ENCODE data around the gene OR5AC2. TPM values are rescaled to one million over a fixed set of nuclear protein-coding genes. Genes with fewer than 3 reads are reported as not detected.

The OR5AC2 gene
- total and polyA plus RNA-seq, 2 of the 13 experiments (the other 11 are each of a cell fraction or from before 2014, with no cell fraction given), result not detected

DNA sequence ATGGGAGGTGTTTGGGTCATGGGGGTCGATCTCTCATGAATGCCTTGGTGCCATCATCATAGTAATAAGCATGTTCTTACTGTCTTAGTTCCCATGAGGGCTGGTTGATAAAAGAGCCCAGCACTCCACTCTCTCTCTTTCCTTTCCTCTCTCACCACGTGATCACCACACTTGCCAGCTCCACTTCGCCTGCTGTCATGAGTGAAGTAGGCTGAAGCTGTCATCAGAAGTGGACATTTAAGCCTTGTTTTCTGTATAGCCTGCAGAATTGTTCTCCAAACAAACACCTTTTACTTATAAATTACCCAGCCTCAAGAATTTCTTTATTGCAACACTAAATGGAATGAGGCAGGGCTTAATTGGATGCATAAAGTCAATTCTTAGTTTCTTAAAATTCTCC is 49.7 kb downstream of the OR5AC2 start:
- no peaks in the 10 kb centered on the region for H3K9me3 ChIP-seq (ENCODE audit: low read length)
- DNase-seq (ENCODE audit: low spot score) (no peak), FAIRE-seq (no peak), ATAC-seq (no peak)
- CTCF ChIA-PET (ENCODE audit: low intra/inter-chr PET ratio, low total read pairs), result no interaction called here
- no peaks in the 10 kb centered on the region for H4K20me1 ChIP-seq (ENCODE audit: insufficient read depth, low read length)
- in situ Hi-C loops (cut with HindIII; ENCODE audit: extremely low pct_ligation_motif_present, low pct_unique_long_range_greater_than_20kb), result no loop called here
- no peak overlapping the region for H3K4me2 ChIP-seq (ENCODE audit: low read depth, low read length)
- no TSS peak for BruUV-seq (replicated peaks)
- no peak overlapping the region for H3K4me3 ChIP-seq (replicated peaks in 1 of 3; ENCODE audit: insufficient read depth in 1 of 3, low read depth in 2 of 3, low read length in 3 of 3)
- no peak overlapping the region for H3K9ac ChIP-seq (ENCODE audit: insufficient read depth, low read depth, low read length)
- no peaks in the 10 kb centered on the region for H3K4me1 ChIP-seq (ENCODE audit: insufficient read depth, low read length)
- no peaks in the 10 kb centered on the region for H3K27me3 ChIP-seq (ENCODE audit: control insufficient read depth in 1 of 2, insufficient read depth in 2 of 2, low read length in 2 of 2)
- intact Hi-C loops (cut with micrococcal nuclease; ENCODE audit: unreplicated experiment), result no loop called here
- POLR2A ChIA-PET, result no interaction called here
- no peaks in the 10 kb centered on the region for H3K36me3 ChIP-seq (replicated peaks in 1 of 2; ENCODE audit: control insufficient read depth in 1 of 2, insufficient read depth in 2 of 2, low read length in 2 of 2)
- H3K79me2 ChIP-seq (ENCODE audit: insufficient read depth, low read length), result no peaks in the 10 kb centered on the region
- WGBS (ENCODE audit: low lambda C conversion rate), result 11% methylated on average over 3 of the region's 3 CpGs
- no peak overlapping the region for H2AFZ ChIP-seq (ENCODE audit: low read length)
- no peak overlapping the region for H3K27ac ChIP-seq (ENCODE audit: extremely low read length, insufficient read depth, low read length)
- TF ChIP-seq RBM39 (IDR thresholded peaks at IDR 0.05; ENCODE audit: low read depth, low read length, poor library complexity, severe bottlenecking), result no peak
- TF ChIP-seq, protein P1, sequence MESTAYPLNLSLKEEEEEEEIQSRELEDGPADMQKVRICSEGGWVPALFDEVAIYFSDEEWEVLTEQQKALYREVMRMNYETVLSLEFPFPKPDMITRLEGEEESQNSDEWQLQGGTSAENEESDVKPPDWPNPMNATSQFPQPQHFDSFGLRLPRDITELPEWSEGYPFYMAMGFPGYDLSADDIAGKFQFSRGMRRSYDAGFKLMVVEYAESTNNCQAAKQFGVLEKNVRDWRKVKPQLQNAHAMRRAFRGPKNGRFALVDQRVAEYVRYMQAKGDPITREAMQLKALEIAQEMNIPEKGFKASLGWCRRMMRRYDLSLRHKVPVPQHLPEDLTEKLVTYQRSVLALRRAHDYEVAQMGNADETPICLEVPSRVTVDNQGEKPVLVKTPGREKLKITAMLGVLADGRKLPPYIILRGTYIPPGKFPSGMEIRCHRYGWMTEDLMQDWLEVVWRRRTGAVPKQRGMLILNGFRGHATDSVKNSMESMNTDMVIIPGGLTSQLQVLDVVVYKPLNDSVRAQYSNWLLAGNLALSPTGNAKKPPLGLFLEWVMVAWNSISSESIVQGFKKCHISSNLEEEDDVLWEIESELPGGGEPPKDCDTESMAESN (CRISPR knock-in tag; conservative IDR thresholded peaks at IDR 0.05), result no peak
- TF ChIP-seq ATRX (CRISPR knock-in tag; IDR thresholded peaks at IDR 0.05; ENCODE audit: borderline replicate concordance), result no peak
- TF ChIP-seq ZSCAN20 (CRISPR knock-in tag; IDR thresholded peaks at IDR 0.05; ENCODE audit: borderline replicate concordance), result no peak
- TF ChIP-seq ZNF891 (CRISPR knock-in tag; IDR thresholded peaks at IDR 0.05), result no peak
- TF ChIP-seq FOXA3 (CRISPR knock-in tag; IDR thresholded peaks at IDR 0.05), result no peak
- TF ChIP-seq, protein P2, sequence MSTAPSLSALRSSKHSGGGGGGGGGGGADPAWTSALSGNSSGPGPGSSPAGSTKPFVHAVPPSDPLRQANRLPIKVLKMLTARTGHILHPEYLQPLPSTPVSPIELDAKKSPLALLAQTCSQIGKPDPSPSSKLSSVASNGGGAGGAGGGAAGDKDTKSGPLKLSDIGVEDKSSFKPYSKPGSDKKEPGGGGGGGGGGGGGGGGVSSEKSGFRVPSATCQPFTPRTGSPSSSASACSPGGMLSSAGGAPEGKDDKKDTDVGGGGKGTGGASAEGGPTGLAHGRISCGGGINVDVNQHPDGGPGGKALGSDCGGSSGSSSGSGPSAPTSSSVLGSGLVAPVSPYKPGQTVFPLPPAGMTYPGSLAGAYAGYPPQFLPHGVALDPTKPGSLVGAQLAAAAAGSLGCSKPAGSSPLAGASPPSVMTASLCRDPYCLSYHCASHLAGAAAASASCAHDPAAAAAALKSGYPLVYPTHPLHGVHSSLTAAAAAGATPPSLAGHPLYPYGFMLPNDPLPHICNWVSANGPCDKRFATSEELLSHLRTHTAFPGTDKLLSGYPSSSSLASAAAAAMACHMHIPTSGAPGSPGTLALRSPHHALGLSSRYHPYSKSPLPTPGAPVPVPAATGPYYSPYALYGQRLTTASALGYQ (CRISPR knock-in tag; IDR thresholded peaks at IDR 0.05), result no peak
- TF ChIP-seq CHD4 (IDR thresholded peaks at IDR 0.05; ENCODE audit: borderline replicate concordance, low read length), result no peak
- TF ChIP-seq SOX6 (IDR thresholded peaks at IDR 0.05), result no peak
- TF ChIP-seq SOX6 (CRISPR knock-in tag; IDR thresholded peaks at IDR 0.05), result no peak
- TF ChIP-seq BHLHE40 (IDR thresholded peaks at IDR 0.05; ENCODE audit: low read length), result no peak
- TF ChIP-seq ZNF841 (CRISPR knock-in tag; IDR thresholded peaks at IDR 0.05; ENCODE audit: borderline replicate concordance), result no peak
- TF ChIP-seq ZFP41 (CRISPR knock-in tag; IDR thresholded peaks at IDR 0.05; ENCODE audit: borderline replicate concordance), result no peak
